Posterior vena cava (tissue), 2 donors: ENCODE data around the gene TF. TPM values are rescaled to one million over a fixed set of nuclear protein-coding genes. Genes with fewer than 3 reads are reported as not detected.
"Not testable (repeated sequence)": the region's sequence is repeated elsewhere in the genome, so short reads cannot be mapped to it uniquely, and the experiment has no call there.

ENCODE experiments used
- DNase-seq: peaks from one replicate; pipeline ENCODE4 v3.0.0-alpha.2; 2020; ENCODE audit warnings: low spot score
- intact Hi-C, 2 donors: fragments of 100-400 bp; cut with DNase I; formaldehyde crosslinking; loops; one replicate each; pipeline versions ENCODE4 v1.14.1 to v1.14.2; 2022 to 2023
- long read RNA-seq, 2 donors: library from polyadenylated mRNA; unstranded; transcript quantifications; one replicate each; pipeline ENCODE4 v2.0.0, GENCODE V29; 2020 to 2021
- total RNA-seq, 2 donors: library from RNA; stranded (reverse); fragmentation: NEBNext Ultra II Directional; extraction: Animal tissue kit (Norgen Biotek cat#: 25700); gene quantifications; one replicate each; pipeline ENCODE4 v1.2.1, GENCODE V29; 2021
- donor health status: DM: yes; HTN: yes; CAD: no.
- donor health status: DM: yes; HTN: yes; CAD: no.

Gene TF
- total RNA-seq: 1 to 10 TPM; 1.0 to 2.8 TPM
- long read RNA-seq, donor 1: 0 reads
- long read RNA-seq, donor 2: 0 reads

GRCh38 chr3:133745981-133746711 is at the start of gene TF:
Gene TF, plus strand, starts transcription at chr3:133746393. Its CDS starts 48 bp downstream, at chr3:133746441.
- DNase-seq: no peak
- intact Hi-C loops: no loop called here

- no peak for DNase-seq
- intact Hi-C loops: no loop called here
Observed at GRCh38 chr3:133697960-133698359, 48.2 kb upstream of the TF start.

- no peak for DNase-seq
- intact Hi-C loops: no loop called here
Observed at GRCh38 chr3:133699467-133699866, 46.7 kb upstream of the TF start.

- intact Hi-C loops: no loop called here
- no peak for DNase-seq
Observed at GRCh38 chr3:133699903-133700302, 46.3 kb upstream of the TF start.

GRCh38 chr3:133700351-133700750 is 45.8 kb upstream of the TF start:
- no peak for DNase-seq
- intact Hi-C loops: no loop called here

- intact Hi-C loops: no loop called here
- no peak for DNase-seq
Observed at GRCh38 chr3:133701435-133702358, 44.5 kb upstream of the TF start.

- no peak for DNase-seq
- intact Hi-C loops: no loop called here
Observed at GRCh38 chr3:133703915-133704314, 42.3 kb upstream of the TF start.

- no peak for DNase-seq
- intact Hi-C loops: loop anchor here in 1 of 2 donors (5.0 kb wide), 1 partner anchor 784 kb away; no protein-coding TSS in a partner anchor
Observed at GRCh38 chr3:133706033-133706432, 40.2 kb upstream of the TF start.

- intact Hi-C loops: loop anchor here in 1 of 2 donors (5.0 kb wide), 1 partner anchor 787 kb away; no protein-coding TSS in a partner anchor
- no peak for DNase-seq
Observed at GRCh38 chr3:133709139-133709750, 36.9 kb upstream of the TF start.

- DNase-seq: no peak
- intact Hi-C loops: no loop called here
Observed at GRCh38 chr3:133711013-133711412, 35.2 kb upstream of the TF start.

GRCh38 chr3:133712017-133712416 is 34.2 kb upstream of the TF start:
- no peak for DNase-seq
- intact Hi-C loops: no loop called here

- no peak for DNase-seq
- intact Hi-C loops: no loop called here
Observed at GRCh38 chr3:133713347-133713746, 32.8 kb upstream of the TF start.

- DNase-seq: no peak
- intact Hi-C loops: no loop called here
Observed at GRCh38 chr3:133717424-133717823, 28.8 kb upstream of the TF start.

- DNase-seq: no peak
- intact Hi-C loops: no loop called here
Observed at GRCh38 chr3:133722935-133723334, 23.3 kb upstream of the TF start.

- intact Hi-C loops: no loop called here
- no peak for DNase-seq
Observed at GRCh38 chr3:133730993-133731392, 15.2 kb upstream of the TF start.

GRCh38 chr3:133732231-133732630 is 14.0 kb upstream of the TF start:
- DNase-seq, intact Hi-C loops: not testable (repeated sequence)

- no peak for DNase-seq
- intact Hi-C loops: no loop called here
Observed at GRCh38 chr3:133733226-133733625, 13.0 kb upstream of the TF start.

- intact Hi-C loops: no loop called here
- no peak for DNase-seq
Observed at GRCh38 chr3:133734305-133734704, 11.9 kb upstream of the TF start.

GRCh38 chr3:133742351-133743091 is 3.7 kb upstream of the TF start:
- DNase-seq: no peak
- intact Hi-C loops: no loop called here
